Measurements from ENCODE around the gene PAPLN. TPM values are rescaled to one million over a fixed set of nuclear protein-coding genes. Genes with fewer than 3 reads are reported as not detected.

The PAPLN gene
- total and polyA plus RNA-seq, 9 of the 15 experiments (the other 6 are each of a cell fraction or from before 2014, with no cell fraction given): 0.43 to 3.5 (median 1.7) TPM

DNA sequence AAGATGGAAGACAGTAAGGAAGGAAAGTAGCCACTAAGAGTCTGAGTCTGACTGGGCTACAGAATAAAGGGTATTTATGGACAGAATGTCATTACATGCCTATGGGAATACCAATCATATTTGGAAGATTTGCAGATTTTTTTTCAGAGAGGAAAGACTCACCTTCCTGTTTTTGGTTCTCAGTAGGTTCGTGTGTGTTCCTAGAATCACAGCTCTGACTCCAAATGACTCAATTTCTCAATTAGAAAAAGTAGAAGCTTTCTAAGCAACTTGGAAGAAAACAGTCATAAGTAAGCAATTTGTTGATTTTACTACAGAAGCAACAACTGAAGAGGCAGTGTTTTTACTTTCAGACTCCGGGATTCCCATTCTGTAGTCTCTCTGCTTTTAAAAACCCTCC is 15.4 kb upstream of the PAPLN start (continued):
- no peak for TF ChIP-seq AFF1 (IDR thresholded peaks at IDR 0.05; ENCODE audit: low read depth in 1 of 2, partially characterized antibody in 2 of 2)

GRCh38 chr14:73223049-73223448 is 14.3 kb upstream of the PAPLN start:
- DNase-seq (ENCODE audit: extremely low read depth in 1 of 4, low spot score in 3 of 4) (no peak), FAIRE-seq (no peak), ATAC-seq (no peak)
- Histone ChIP-seq H4K20me1 (replicated peaks; ENCODE audit: control insufficient read depth, insufficient read depth, low read length) (no peaks in the 10 kb centered on the region), H3K27me3 (ENCODE audit: control insufficient read depth in 2 of 2, insufficient read depth in 2 of 2, low read length in 2 of 2) (no peaks in the 10 kb centered on the region), H3K9ac (ENCODE audit: insufficient read depth in 1 of 2, low read depth in 2 of 2, low read length in 2 of 2) (no peak overlapping the region), H3K4me1 (replicated peaks in 1 of 2; ENCODE audit: control insufficient read depth in 2 of 2, insufficient read depth in 2 of 2, low read length in 2 of 2) (peaks cover 0 to 2% of the 10 kb centered on the region in 2 experiments; a peak in 1 of 5 replicates), H3K79me2 (ENCODE audit: control insufficient read depth, insufficient read depth, low read length) (no peaks in the 10 kb centered on the region), H3K9me1 (ENCODE audit: control insufficient read depth, insufficient read depth, low read length) (no peaks in the 10 kb centered on the region), H3K4me3 (no peak overlapping the region), H3K27ac (ENCODE audit: extremely low read depth, low read depth, low read length) (no peak overlapping the region), H2AFZ (ENCODE audit: low read depth, low read length) (no peak overlapping the region), H3K36me3 (ENCODE audit: control insufficient read depth, insufficient read depth, low read length) (peaks cover 18% of the 10 kb centered on the region; the same call in 1 of the 3 replicates), H3K4me2 (ENCODE audit: insufficient read depth, low read length) (no peak overlapping the region), H3K9me3 (replicated peaks; ENCODE audit: control insufficient read depth, insufficient read depth, low read depth, low read length) (no peaks in the 10 kb centered on the region)
- POLR2A ChIA-PET: interaction anchor here (0.8 to 0.9 kb wide), 2 partner anchors 8 to 9 kb away, joined by 3 read pairs; no protein-coding TSS in a partner anchor
- intact Hi-C loops (cut with micrococcal nuclease) (no loop called here), in situ Hi-C loops (cut with MboI) (no loop called here)
- CTCF ChIA-PET (ENCODE audit: low intra/inter-chr PET ratio): no interaction called here
- no TSS peak for BruUV-seq (replicated peaks)
- 41% methylated on average over 5 of the region's 5 CpGs for WGBS (ENCODE audit: insufficient coverage, low coverage, missing lambda C conversion rate)
- TF ChIP-seq CGGBP1 (CRISPR knock-in tag; IDR thresholded peaks at IDR 0.05) (no peak), GTF2B (IDR thresholded peaks at IDR 0.05; ENCODE audit: extremely low read depth, insufficient read length) (no peak), ZBTB40 (IDR thresholded peaks at IDR 0.05) (no peak), ZBTB40 (CRISPR knock-in tag; IDR thresholded peaks at IDR 0.05) (no peak)
